Suprapubic skin (tissue), 4 donors: ENCODE measurements around the gene SUPT6H. TPM values are rescaled to one million over a fixed set of nuclear protein-coding genes. Genes with fewer than 3 reads are reported as not detected.

Experiments
- DNase-seq, 2 donors: peaks; one replicate each; pipeline ENCODE4 v3.0.0-alpha.2; 2019; ENCODE audit warnings: low spot score in 2 of 2
- H3K27ac ChIP-seq: fragments of 200-600 bp; sonication (generic); one replicate; pipeline ENCODE4 v1.5.1; 2019
- H3K27me3 ChIP-seq: fragments of 200-600 bp; sonication (generic); one replicate; pipeline ENCODE4 v1.5.1; 2019
- H3K36me3 ChIP-seq: fragments of 200-600 bp; sonication (generic); one replicate; pipeline ENCODE4 v1.5.1; 2019
- H3K4me1 ChIP-seq: fragments of 200-600 bp; sonication (generic); one replicate; pipeline ENCODE4 v1.5.1; 2019
- H3K4me3 ChIP-seq: fragments of 200-600 bp; sonication (generic); one replicate; pipeline ENCODE4 v1.5.1; 2019; ENCODE audit warnings: mild to moderate bottlenecking
- H3K9me3 ChIP-seq: fragments of 200-600 bp; sonication (generic); one replicate; pipeline ENCODE4 v1.5.1; 2019
- CTCF ChIP-seq, 2 donors: fragments of 200-600 bp in 1 of 2; fragments of 450-650 bp in 1 of 2; sonication (generic) in 1 of 2; IDR thresholded peaks; one replicate each; pipeline ENCODE4 v1.5.1; 2016 to 2019; ENCODE audit warnings: antibody characterized with exemption in 2 of 2, mild to moderate bottlenecking in 1 of 2, moderate library complexity in 1 of 2
- EP300 ChIP-seq: sonication (generic); formaldehyde crosslinking; IDR thresholded peaks from one replicate; pipeline ENCODE4 v1.6.1; 2017; ENCODE audit warnings: antibody characterized with exemption
- POLR2A ChIP-seq, 2 donors: fragments of 450-650 bp; IDR thresholded peaks; one replicate each; pipeline ENCODE4 v1.6.1; 2017; ENCODE audit warnings: antibody characterized with exemption in 2 of 2, mild to moderate bottlenecking in 2 of 2, moderate library complexity in 2 of 2
- POLR2AphosphoS5 ChIP-seq, 3 donors: sonication (generic); formaldehyde crosslinking; IDR thresholded peaks; one replicate each; pipeline ENCODE4 v1.6.1; 2017; ENCODE audit warnings: antibody characterized with exemption in 3 of 3
- WGBS: methylation state at CpG from one replicate; pipeline ENCODE4 v1.1.5; 2018; 5-methylcytosine and 5-hydroxymethylcytosine counted together
- total RNA-seq, 4 donors: library from RNA; depleted of rRNA; stranded (reverse); fragments of >200 nt; gene quantifications; one replicate each; pipeline ENCODE4 v1.1.0, GENCODE V29; 2016

The SUPT6H gene
- total RNA-seq, 4 donors from 2014 or later = 41.1 to 123 (median 57.2) TPM

GRCh38 chr17:28737316-28737715 is 75.3 kb downstream of the SUPT6H start:
- TF ChIP-seq EP300 (no peak), POLR2AphosphoS5 (IDR thresholded peaks at IDR 0.05) (no peak), CTCF (IDR thresholded peaks at IDR 0.05) (no peak), POLR2A (IDR thresholded peaks at IDR 0.05) (no peak)
- Histone ChIP-seq H3K9me3 (no peaks in the 10 kb centered on the region), H3K27ac (no peak overlapping the region), H3K4me1 (peaks cover 20% of the 10 kb centered on the region), H3K36me3 (no peaks in the 10 kb centered on the region), H3K4me3 (no peak overlapping the region), H3K27me3 (no peaks in the 10 kb centered on the region)
- no CpG with 5 or more reads among the region's 12 CpGs for WGBS
- DNase-seq = no peak

DNA sequence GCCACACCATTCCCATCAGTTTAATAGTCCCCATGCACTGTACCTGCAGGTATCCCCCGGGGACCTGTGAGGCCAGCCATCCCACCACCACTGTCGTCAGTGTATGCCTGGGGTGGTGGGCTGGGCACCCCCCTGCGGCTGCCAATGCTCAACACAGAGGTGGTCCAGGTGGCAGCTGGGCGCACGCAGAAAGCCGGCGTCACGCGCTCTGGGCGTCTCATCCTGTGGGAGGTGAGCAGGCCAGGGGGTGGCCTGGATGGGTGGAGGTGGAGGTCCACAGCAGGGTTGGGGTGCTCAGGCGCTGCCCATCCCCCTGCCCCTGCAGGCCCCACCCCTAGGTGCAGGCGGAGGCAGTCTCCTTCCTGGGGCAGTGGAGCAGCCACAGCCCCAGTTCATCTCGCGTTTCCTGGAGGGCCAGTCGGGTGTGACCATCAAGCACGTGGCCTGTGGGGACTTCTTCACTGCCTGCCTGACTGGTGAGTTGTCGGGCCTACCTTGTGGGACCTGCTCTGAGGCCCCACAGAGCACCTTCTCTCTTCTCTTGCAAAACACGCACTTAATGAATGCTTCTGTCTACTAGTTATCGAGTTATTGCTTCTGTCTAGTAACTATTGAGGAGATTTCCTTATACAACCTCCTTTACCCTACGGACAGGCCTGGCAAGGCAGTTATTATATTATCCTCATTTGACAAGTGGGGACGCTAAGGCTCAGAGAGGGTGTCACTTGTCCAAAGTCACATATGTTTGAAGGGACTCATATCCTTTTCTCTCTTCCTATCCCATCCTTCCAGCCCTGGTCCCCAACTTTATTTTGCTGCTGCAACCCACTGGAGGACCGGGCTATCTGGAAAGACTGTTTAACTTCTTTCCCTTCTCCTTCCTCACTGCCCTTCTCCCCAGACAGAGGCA is 76.0 kb downstream of the SUPT6H start:
- Histone ChIP-seq H3K27ac (no peak overlapping the region), H3K4me1 (peaks cover 25% of the 10 kb centered on the region), H3K27me3 (no peaks in the 10 kb centered on the region), H3K4me3 (no peak overlapping the region), H3K36me3 (no peaks in the 10 kb centered on the region), H3K9me3 (no peaks in the 10 kb centered on the region)
- DNase-seq = no peak
- WGBS = 81% methylated on average over 7 of the region's 22 CpGs
- TF ChIP-seq CTCF (IDR thresholded peaks at IDR 0.05) (no peak), POLR2A (IDR thresholded peaks at IDR 0.05) (no peak), EP300 (no peak), POLR2AphosphoS5 (IDR thresholded peaks at IDR 0.05) (no peak)

- no peak overlapping the region for H3K27ac ChIP-seq
- no peaks in the 10 kb centered on the region for H3K36me3 ChIP-seq
- no peak overlapping the region for H3K4me3 ChIP-seq
- no peaks in the 10 kb centered on the region for H3K9me3 ChIP-seq
- no peak for DNase-seq
- 82% methylated on average over 10 of the region's 10 CpGs for WGBS
- no peak for TF ChIP-seq EP300
- no peak for TF ChIP-seq POLR2AphosphoS5 (IDR thresholded peaks at IDR 0.05)
- TF ChIP-seq CTCF (IDR thresholded peaks at IDR 0.05) = no peak
- TF ChIP-seq POLR2A (IDR thresholded peaks at IDR 0.05) = no peak
- peaks cover 32% of the 10 kb centered on the region for H3K4me1 ChIP-seq
- no peaks in the 10 kb centered on the region for H3K27me3 ChIP-seq
Observed at GRCh38 chr17:28738680-28739384, 76.8 kb downstream of the SUPT6H start.

DNA sequence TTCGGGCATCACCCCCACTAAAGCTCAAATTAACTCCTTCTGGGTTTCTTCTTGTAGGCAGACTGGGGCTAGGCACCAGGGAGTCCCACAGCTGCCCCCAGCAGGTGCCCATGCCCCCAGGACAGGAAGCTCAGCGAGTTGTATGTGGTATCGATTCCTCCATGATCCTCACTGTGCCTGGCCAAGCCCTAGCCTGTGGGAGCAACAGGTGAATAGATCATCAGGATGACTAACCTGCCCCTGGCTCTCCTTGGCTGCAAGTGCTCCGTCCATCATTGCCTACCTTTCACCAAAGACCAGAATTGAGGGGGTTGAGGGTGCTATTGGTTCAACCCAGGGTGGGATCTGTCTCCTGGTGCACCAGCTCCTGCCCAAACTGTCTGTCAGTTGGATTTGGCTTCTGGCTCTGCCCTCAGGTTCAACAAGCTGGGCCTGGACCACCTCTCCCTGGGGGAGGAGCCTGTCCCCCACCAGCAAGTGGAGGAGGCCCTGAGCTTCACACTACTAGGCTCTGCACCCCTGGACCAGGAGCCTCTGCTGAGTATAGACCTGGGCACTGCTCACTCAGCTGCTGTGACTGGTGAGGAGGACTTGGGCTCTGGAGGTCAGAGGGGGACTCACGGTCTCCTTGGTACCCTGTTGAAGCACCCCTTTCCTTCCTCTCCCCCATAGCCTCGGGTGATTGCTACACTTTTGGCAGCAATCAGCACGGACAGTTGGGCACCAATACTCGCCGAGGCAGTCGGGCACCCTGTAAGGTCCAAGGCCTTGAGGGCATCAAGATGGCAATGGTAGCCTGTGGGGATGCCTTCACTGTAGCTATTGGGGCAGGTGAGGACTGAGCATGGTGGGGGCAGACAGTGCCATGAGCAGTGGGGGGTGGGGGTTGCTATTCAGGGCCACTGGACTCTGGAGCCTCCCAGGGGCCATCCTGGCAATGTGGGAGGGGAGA is 78.7 kb downstream of the SUPT6H start:
- Histone ChIP-seq H3K4me1 (peaks cover 45% of the 10 kb centered on the region), H3K4me3 (no peak overlapping the region), H3K27me3 (no peaks in the 10 kb centered on the region), H3K36me3 (no peaks in the 10 kb centered on the region), H3K9me3 (no peaks in the 10 kb centered on the region), H3K27ac (no peak overlapping the region)
- TF ChIP-seq POLR2A (IDR thresholded peaks at IDR 0.05) = no peak
- no peak for TF ChIP-seq CTCF (IDR thresholded peaks at IDR 0.05)
- no peak for TF ChIP-seq POLR2AphosphoS5 (IDR thresholded peaks at IDR 0.05)
- no peak for TF ChIP-seq EP300
- 74% methylated on average over 10 of the region's 10 CpGs for WGBS
- no peak for DNase-seq
